GM06990 (cell line): ENCODE data around the gene APP.

ENCODE experiments used
- DNase-seq: peaks from one replicate; pipeline ENCODE4 v3.0.0-alpha.2; 2011; ENCODE audit not compliant: insufficient read length; ENCODE audit errors: extremely low read depth
- H3K27me3 ChIP-seq: replicated peaks from 2 replicates; pipeline ENCODE4 v1.6.0; 2011; ENCODE audit warnings: low read length; ENCODE audit not compliant: control insufficient read depth, insufficient read depth
- H3K36me3 ChIP-seq: 2 replicates; pipeline ENCODE4 v1.5.1; 2011; ENCODE audit warnings: low read length; ENCODE audit not compliant: control insufficient read depth, insufficient read depth
- H3K4me3 ChIP-seq: replicated peaks from 2 replicates; pipeline ENCODE4 v1.5.1; 2011; ENCODE audit warnings: low read depth, mild to moderate bottlenecking, control low read depth, low read length
- CTCF ChIP-seq: IDR thresholded peaks from 2 replicates; pipeline ENCODE4 v1.5.1; 2011; ENCODE audit warnings: low read length, control low read depth, mild to moderate bottlenecking, inconsistent platforms; ENCODE audit not compliant: insufficient read depth, poor library complexity, severe bottlenecking

APP gene

GRCh38 chr21:25842925-25843324 lies 327.6 kb downstream of the APP start:
- no peak overlapping the region for H3K4me3 ChIP-seq
- DNase-seq, result no peak
- no peak for TF ChIP-seq CTCF
- no peaks in the 10 kb centered on the region for H3K27me3 ChIP-seq
- H3K36me3 ChIP-seq, result no peaks in the 10 kb centered on the region

GRCh38 chr21:25838809-25839208 lies 331.8 kb downstream of the APP start:
- TF ChIP-seq CTCF, result no peak
- H3K4me3 ChIP-seq, result no peak overlapping the region
- DNase-seq, result no peak

GRCh38 chr21:25837533-25838265 lies 332.9 kb downstream of the APP start:
- TF ChIP-seq CTCF, result no peak
- Histone ChIP-seq H3K27me3 (no peaks in the 10 kb centered on the region), H3K36me3 (no peaks in the 10 kb centered on the region), H3K4me3 (no peak overlapping the region)
- DNase-seq, result no peak

More at GRCh38 chr21:25838809-25839208, 331.8 kb downstream of the APP start:
- Histone ChIP-seq H3K27me3 (no peaks in the 10 kb centered on the region), H3K36me3 (no peaks in the 10 kb centered on the region)

- TF ChIP-seq CTCF, result no peak
- Histone ChIP-seq H3K4me3 (no peak overlapping the region), H3K27me3 (no peaks in the 10 kb centered on the region), H3K36me3 (no peaks in the 10 kb centered on the region)
- no peak for DNase-seq
These were observed 334.2 kb downstream of the APP start for GRCh38 chr21:25836396-25836795.

- Histone ChIP-seq H3K4me3 (no peak overlapping the region), H3K27me3 (no peaks in the 10 kb centered on the region), H3K36me3 (no peaks in the 10 kb centered on the region)
- TF ChIP-seq CTCF, result no peak
- no peak for DNase-seq
These were observed 336.2 kb downstream of the APP start for GRCh38 chr21:25834381-25834780.
